Upper lobe of left lung (tissue), 4 donors: Measurements from ENCODE around the gene BRD7.

Source experiments
- CTCF ChIP-seq, 6 experiments: fragments of 450-650 bp in 4 of 6; fragments of 200-600 bp in 2 of 6; sonication (generic) in 2 of 6; IDR thresholded peaks; one replicate each; pipeline ENCODE4 v1.5.1; 2016 to 2019; ENCODE audit warnings: antibody characterized with exemption in 6 of 6
- POLR2AphosphoS5 ChIP-seq, 2 donors: sonication (generic); formaldehyde crosslinking; IDR thresholded peaks; one replicate each; pipeline ENCODE4 v1.5.1; 2017; ENCODE audit warnings: antibody characterized with exemption in 2 of 2

- TF ChIP-seq CTCF (IDR thresholded peaks at IDR 0.05) (no peak), POLR2AphosphoS5 (IDR thresholded peaks at IDR 0.05) (no peak)
These were observed 17.7 kb downstream of the BRD7 start for GRCh38 chr16:50351116-50351515.
